B cell (primary cell): ENCODE data around the gene KLHDC8A. TPM values are rescaled to one million over a fixed set of nuclear protein-coding genes. Genes with fewer than 3 reads are reported as not detected.
A peak's percentile ranks its signal among the peaks of the same experiment; 100 is the strongest.

ENCODE experiments used
- ATAC-seq: fragments of 200-7000 bp; cut with Tn5 transposase; one replicate; pipeline ENCODE4 v1.10.0; 2021; ENCODE audit warnings: low read depth, mild to moderate bottlenecking, moderate number of reproducible peaks, moderate library complexity
- CTCF ChIA-PET: fragments of 350-600 bp; sonication (Branson Sonifier 250); formaldehyde crosslinking; loops from one replicate; lab custom pipeline; 2021; ENCODE audit warnings: antibody characterized with exemption, inconsistent platforms; lab: Charles Lee
- POLR2A ChIA-PET: fragments of 350-600 bp; sonication (Branson Sonifier 250); formaldehyde crosslinking; loops from one replicate; lab custom pipeline; 2021; ENCODE audit warnings: antibody characterized with exemption; lab: Charles Lee
- DNase-seq: peaks from one replicate; pipeline ENCODE4 v3.0.0; 2013
- H2AFZ ChIP-seq: 2 replicates; pipeline ENCODE4 v1.6.1; 2012; ENCODE audit warnings: mild to moderate bottlenecking, low read depth, low read length; ENCODE audit not compliant: insufficient read depth, poor library complexity, severe bottlenecking
- H3K27ac ChIP-seq, 2 donors: 1 replicate in 1 of 2; 2 replicates in 1 of 2; pipeline ENCODE4 v1.5.1; 2012 to 2013; ENCODE audit warnings: low read length in 2 of 2, mild to moderate bottlenecking in 2 of 2, moderate library complexity in 1 of 2
- H3K27me3 ChIP-seq, 4 experiments: fragments of 200-600 bp in 1 of 4; sonication (generic) in 1 of 4; replicated peaks in 1 of 4; 1 replicate in 2 of 4; 2 replicates in 2 of 4; pipeline versions ENCODE4 v1.6.1 to v1.7.0; 2013 to 2016; ENCODE audit warnings: low read length in 3 of 4, mild to moderate bottlenecking in 2 of 4, mixed read lengths in 1 of 4, moderate library complexity in 1 of 4; ENCODE audit not compliant: insufficient read depth in 4 of 4, control insufficient read depth in 3 of 4; ENCODE audit errors: control extremely low read depth in 1 of 4
- H3K36me3 ChIP-seq, 2 experiments: replicated peaks in 1 of 2; 1 replicate in 1 of 2; 2 replicates in 1 of 2; pipeline versions ENCODE4 v1.6.1 to v1.7.1; 2013; ENCODE audit warnings: low read length in 1 of 2; ENCODE audit not compliant: insufficient read depth in 2 of 2, control insufficient read depth in 1 of 2; ENCODE audit errors: control extremely low read depth in 1 of 2, extremely low read depth in 1 of 2
- H3K4me1 ChIP-seq, 2 donors: fragments of 200-600 bp in 1 of 2; sonication (generic) in 1 of 2; 1 replicate in 1 of 2; 2 replicates in 1 of 2; pipeline versions ENCODE4 v1.5.1 to v1.6.1; 2013 to 2017; ENCODE audit warnings: low read length in 2 of 2; ENCODE audit not compliant: control insufficient read depth in 2 of 2, insufficient read depth in 2 of 2
- H3K4me2 ChIP-seq: replicated peaks from 2 replicates; pipeline ENCODE3; 2012; ENCODE audit warnings: mild to moderate bottlenecking, low read depth, low read length; ENCODE audit not compliant: poor library complexity, severe bottlenecking
- H3K4me3 ChIP-seq, 5 experiments: fragments of 200-600 bp in 1 of 5; sonication (generic) in 1 of 5; 1 replicate in 3 of 5; 2 replicates in 2 of 5; pipeline versions ENCODE4 v1.5.1 to v1.7.0; 2011 to 2016; ENCODE audit warnings: low read length in 4 of 5, mild to moderate bottlenecking in 4 of 5, low read depth in 2 of 5, control low read depth in 1 of 5, moderate library complexity in 1 of 5; ENCODE audit not compliant: insufficient read depth in 1 of 5; ENCODE audit errors: control extremely low read depth in 1 of 5, extremely low read depth in 1 of 5
- H3K79me2 ChIP-seq: fragments of 200-600 bp; sonication (generic); one replicate; pipeline ENCODE4 v1.6.0; 2016; ENCODE audit warnings: low read length; ENCODE audit not compliant: control insufficient read depth, insufficient read depth
- H3K9ac ChIP-seq: fragments of 200-600 bp; sonication (generic); 2 replicates; pipeline ENCODE4 v1.6.1; 2017; ENCODE audit warnings: mild to moderate bottlenecking, low read length, moderate library complexity
- H3K9me3 ChIP-seq, 3 donors: one replicate each; pipeline versions ENCODE4 v1.6.1 to v1.7.1; 2013; ENCODE audit warnings: low read length in 2 of 3; ENCODE audit not compliant: control insufficient read depth in 2 of 3, insufficient read depth in 1 of 3; ENCODE audit errors: control extremely low read depth in 1 of 3
- H4K20me1 ChIP-seq: 2 replicates; pipeline ENCODE4 v1.6.0; 2012; ENCODE audit warnings: mild to moderate bottlenecking, low read length; ENCODE audit not compliant: insufficient read depth, control insufficient read depth, poor library complexity, severe bottlenecking
- H3K27ac Mint-ChIP-seq: one replicate; pipeline ENCODE4 v1.8.0; 2021; ENCODE audit warnings: mixed read lengths
- H3K27me3 Mint-ChIP-seq: one replicate; pipeline ENCODE4 v1.8.0; 2021; ENCODE audit warnings: mixed read lengths
- H3K4me1 Mint-ChIP-seq: one replicate; pipeline ENCODE4 v1.8.0; 2021; ENCODE audit warnings: mixed read lengths
- H3K4me3 Mint-ChIP-seq: one replicate; pipeline ENCODE4 v1.8.0; 2021; ENCODE audit warnings: mixed read lengths
- H3K9me3 Mint-ChIP-seq: one replicate; pipeline ENCODE4 v1.8.0; 2022; ENCODE audit warnings: mixed read lengths; ENCODE audit not compliant: insufficient read depth
- EZH2 ChIP-seq: IDR thresholded peaks from 2 replicates; pipeline ENCODE4 v1.6.1; 2012; ENCODE audit warnings: borderline replicate concordance, low read depth, mild to moderate bottlenecking, moderate library complexity, low read length; ENCODE audit not compliant: insufficient read depth, poor library complexity, severe bottlenecking
- WGBS: methylation state at CpG from one replicate; pipeline ENCODE4 v1.1.5; 2013; ENCODE audit warnings: missing lambda C conversion rate; ENCODE audit not compliant: insufficient coverage; 5-methylcytosine and 5-hydroxymethylcytosine counted together
- intact Hi-C: fragments of 100-400 bp; cut with micrococcal nuclease; formaldehyde crosslinking; loops from one replicate; pipeline ENCODE4 v1.10.0; 2022
- polyA plus RNA-seq: library from polyadenylated mRNA; depleted of rRNA; stranded (reverse); fragments of >200 nt; gene quantifications from 2 replicates; pipeline ENCODE4 v1.2.3, GENCODE V29; 2012
- total RNA-seq, 2 donors: library from RNA; stranded (reverse); fragments of 120-200 nt in 1 of 2; gene quantifications; 1 replicate in 1 of 2; 2 replicates in 1 of 2; pipeline versions ENCODE4 v1.2.3 to v1.2.4, GENCODE V29; 2013 to 2022
- TF ChIP-seq, protein P1 (sequence below): fragments of 200-600 bp; IDR thresholded peaks from one replicate; pipeline ENCODE4 v1.8.0; 2022; ENCODE audit warnings: antibody characterized with exemption, mild to moderate bottlenecking

KLHDC8A gene
- total and polyA plus RNA-seq, 2 donors (not counting 1 experiment from before 2014, with no cell fraction given) = 0.39 to 0.60 TPM

DNA sequence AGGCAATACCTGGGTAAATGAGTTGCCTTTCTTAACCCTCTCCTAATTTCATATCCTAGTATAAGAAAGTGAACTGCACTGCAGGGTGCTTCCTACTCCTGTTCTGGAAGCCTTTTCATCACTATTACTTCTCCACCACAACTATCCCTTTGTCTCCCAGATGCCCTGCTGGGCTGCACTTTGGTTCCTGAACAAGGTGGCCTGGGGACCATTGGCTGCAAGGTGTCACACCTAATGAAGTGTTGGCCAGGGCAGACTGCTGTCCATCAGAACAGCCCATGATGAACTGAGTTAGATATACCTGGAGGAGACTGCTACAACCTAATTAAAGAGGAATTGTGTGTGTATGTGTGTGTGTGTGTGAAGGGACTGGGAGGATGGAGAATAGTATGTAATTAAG is 1.9 kb upstream of the KLHDC8A start:
- peaks cover 0 to 4% (median 0%) of the 10 kb centered on the region in 4 experiments for H3K27me3 ChIP-seq
- Mint-ChIP-seq H3K4me3 (no peak overlapping the region), H3K9me3 (no peaks in the 10 kb centered on the region), H3K27me3 (peaks cover 19% of the 10 kb centered on the region), H3K4me1 (peaks cover 9% of the 10 kb centered on the region), H3K27ac (peak overlapping the region; percentile 47)
- no peak overlapping the region for H3K4me2 ChIP-seq
- no peaks in the 10 kb centered on the region for H3K79me2 ChIP-seq
- H3K36me3 ChIP-seq = no peaks in the 10 kb centered on the region
- no peak overlapping the region for H2AFZ ChIP-seq
- DNase-seq = no peak
- no peak for ATAC-seq
- H3K9me3 ChIP-seq = no peaks in the 10 kb centered on the region
- no peak overlapping the region for H3K27ac ChIP-seq
- no peak for TF ChIP-seq EZH2
- intact Hi-C loops = no loop called here
- H3K4me3 ChIP-seq = no peak overlapping the region
- no peak overlapping the region for H3K9ac ChIP-seq
- H4K20me1 ChIP-seq = no peaks in the 10 kb centered on the region
- ChIA-PET CTCF (interaction anchor here (2.5 kb wide), 1 partner anchor 130 kb away, joined by 10 read pairs; no protein-coding TSS in a partner anchor), POLR2A (no interaction called here)
- H3K4me1 ChIP-seq = peaks cover 0 to 5% of the 10 kb centered on the region in 2 donors

DNA sequence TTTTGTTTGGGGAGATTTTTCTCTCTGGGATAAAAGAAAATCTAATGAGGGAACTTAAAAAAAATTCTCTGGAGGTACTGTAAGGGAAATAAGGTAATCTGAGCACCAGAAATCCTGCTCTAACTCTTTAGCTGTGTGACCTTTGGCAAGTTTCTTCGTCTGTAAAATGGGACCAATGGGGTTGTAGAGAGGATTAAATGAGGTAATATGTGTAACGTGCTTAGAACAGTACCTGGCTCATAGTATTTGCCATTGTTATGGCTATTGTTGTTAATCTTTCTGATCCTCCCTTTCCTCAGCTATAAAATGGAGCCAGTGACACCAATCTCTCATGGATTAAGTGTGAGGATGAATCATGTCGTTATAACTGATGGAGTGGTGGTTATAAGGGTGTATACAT is 845 bp upstream of the KLHDC8A start:
- intact Hi-C loops = no loop called here
- Histone ChIP-seq H3K9ac (no peak overlapping the region), H3K36me3 (no peaks in the 10 kb centered on the region), H3K4me1 (peaks cover 0 to 5% of the 10 kb centered on the region in 2 donors), H3K27me3 (peaks cover 0 to 4% (median 0%) of the 10 kb centered on the region in 4 experiments), H3K9me3 (no peaks in the 10 kb centered on the region), H3K4me2 (no peak overlapping the region), H2AFZ (no peak overlapping the region), H3K27ac (no peak overlapping the region), H3K79me2 (no peaks in the 10 kb centered on the region), H4K20me1 (no peaks in the 10 kb centered on the region), H3K4me3 (no peak overlapping the region)
- H3K27me3 Mint-ChIP-seq = peaks cover 19% of the 10 kb centered on the region
- ATAC-seq (no peak), DNase-seq (no peak)
- no peak overlapping the region for H3K4me3 Mint-ChIP-seq
- TF ChIP-seq, protein P1, sequence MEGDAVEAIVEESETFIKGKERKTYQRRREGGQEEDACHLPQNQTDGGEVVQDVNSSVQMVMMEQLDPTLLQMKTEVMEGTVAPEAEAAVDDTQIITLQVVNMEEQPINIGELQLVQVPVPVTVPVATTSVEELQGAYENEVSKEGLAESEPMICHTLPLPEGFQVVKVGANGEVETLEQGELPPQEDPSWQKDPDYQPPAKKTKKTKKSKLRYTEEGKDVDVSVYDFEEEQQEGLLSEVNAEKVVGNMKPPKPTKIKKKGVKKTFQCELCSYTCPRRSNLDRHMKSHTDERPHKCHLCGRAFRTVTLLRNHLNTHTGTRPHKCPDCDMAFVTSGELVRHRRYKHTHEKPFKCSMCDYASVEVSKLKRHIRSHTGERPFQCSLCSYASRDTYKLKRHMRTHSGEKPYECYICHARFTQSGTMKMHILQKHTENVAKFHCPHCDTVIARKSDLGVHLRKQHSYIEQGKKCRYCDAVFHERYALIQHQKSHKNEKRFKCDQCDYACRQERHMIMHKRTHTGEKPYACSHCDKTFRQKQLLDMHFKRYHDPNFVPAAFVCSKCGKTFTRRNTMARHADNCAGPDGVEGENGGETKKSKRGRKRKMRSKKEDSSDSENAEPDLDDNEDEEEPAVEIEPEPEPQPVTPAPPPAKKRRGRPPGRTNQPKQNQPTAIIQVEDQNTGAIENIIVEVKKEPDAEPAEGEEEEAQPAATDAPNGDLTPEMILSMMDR = no peak
- TF ChIP-seq EZH2 = no peak
- CTCF ChIA-PET = interaction anchor here (2.0 to 6.0 kb wide), 3 partner anchors 23 to 166 kb away, joined by 12 to 85 read pairs (median 17); no protein-coding TSS in a partner anchor
- WGBS = 83% methylated on average over 1 of the region's 3 CpGs
- H3K27ac Mint-ChIP-seq = no peak overlapping the region
- POLR2A ChIA-PET = no interaction called here
- H3K9me3 Mint-ChIP-seq = no peaks in the 10 kb centered on the region
- peaks cover 9% of the 10 kb centered on the region for H3K4me1 Mint-ChIP-seq
